PC-3 (cell line): Measurements from ENCODE around the gene TRPV5. TPM values are rescaled to one million over a fixed set of nuclear protein-coding genes. Genes with fewer than 3 reads are reported as not detected.

Source experiments
- ATAC-seq: fragments of 200-7000 bp; cut with Tn5 transposase; 2 replicates; pipeline ENCODE4 v1.9.1; 2020; ENCODE audit warnings: mild to moderate bottlenecking, moderate library complexity
- BruUV-seq: library from RNA; stranded (reverse); fragments of 400-500 nt; replicated peaks from 2 replicates; lab custom pipeline; 2021; lab: Mats Ljungman, UMichigan
- CTCF ChIA-PET: fragments of 300-600 bp; sonication (Branson Sonifier 250); formaldehyde crosslinking; loops from one replicate; lab custom pipeline; 2022; ENCODE audit warnings: antibody characterized with exemption; lab: Charles Lee
- POLR2A ChIA-PET: fragments of 300-600 bp; sonication (Branson Sonifier 250); formaldehyde crosslinking; loops from one replicate; lab custom pipeline; 2022; ENCODE audit warnings: antibody characterized with exemption; ENCODE audit not compliant: unreplicated experiment; lab: Charles Lee
- DNase-seq: peaks from one replicate; pipeline ENCODE4 v3.0.0-alpha.2; 2015
- H2AFZ ChIP-seq: fragments of 300-600 bp; sonication (generic); 2 replicates; pipeline ENCODE4 v1.6.0; 2016; ENCODE audit warnings: antibody characterized with exemption, low read length
- H3F3A ChIP-seq: fragments of 300-600 bp; sonication (generic); one replicate; pipeline ENCODE4 v1.6.0; 2017; ENCODE audit warnings: antibody characterized with exemption, low read length, control low read depth, mild to moderate bottlenecking; ENCODE audit not compliant: unreplicated experiment
- H3K27ac ChIP-seq: fragments of 300-600 bp; sonication (generic); 2 replicates; pipeline ENCODE4 v1.5.1; 2016; ENCODE audit warnings: mild to moderate bottlenecking, low read length
- H3K27me3 ChIP-seq: fragments of 300-600 bp; sonication (generic); 2 replicates; pipeline ENCODE4 v1.6.1; 2016; ENCODE audit warnings: low read length, mixed read lengths
- H3K36me3 ChIP-seq: fragments of 300-600 bp; sonication (generic); 2 replicates; pipeline ENCODE4 v1.6.1; 2016; ENCODE audit warnings: low read depth, mixed run types, low read length, mixed read lengths
- H3K4me1 ChIP-seq: fragments of 300-600 bp; sonication (generic); 2 replicates; pipeline ENCODE4 v1.5.1; 2016; ENCODE audit warnings: low read length; ENCODE audit not compliant: insufficient read depth
- H3K4me2 ChIP-seq: fragments of 300-600 bp; sonication (generic); 2 replicates; pipeline ENCODE4 v1.6.0; 2016; ENCODE audit warnings: low read length
- H3K4me3 ChIP-seq: fragments of 300-600 bp; sonication (generic); 2 replicates; pipeline ENCODE4 v1.5.1; 2016; ENCODE audit warnings: mild to moderate bottlenecking, low read length, mixed read lengths
- H3K79me2 ChIP-seq: fragments of 300-600 bp; sonication (generic); 2 replicates; pipeline ENCODE4 v1.6.1; 2017; ENCODE audit warnings: low read length, mixed read lengths
- H3K9ac ChIP-seq: fragments of 300-600 bp; sonication (generic); 2 replicates; pipeline ENCODE4 v1.6.0; 2016; ENCODE audit warnings: mild to moderate bottlenecking, low read length
- H3K9me2 ChIP-seq: fragments of 300-600 bp; sonication (generic); replicated peaks from 2 replicates; pipeline ENCODE4 v1.6.1; 2016; ENCODE audit warnings: mixed run types, low read length, mixed read lengths
- H3K9me3 ChIP-seq: fragments of 300-600 bp; sonication (generic); 2 replicates; pipeline ENCODE4 v1.6.1; 2016; ENCODE audit warnings: low read length, mixed read lengths
- H4K20me1 ChIP-seq: fragments of 300-600 bp; sonication (generic); 2 replicates; pipeline ENCODE4 v1.6.1; 2016; ENCODE audit warnings: low read length, mixed read lengths
- EZH2 ChIP-seq: fragments of 300-600 bp; sonication (generic); IDR thresholded peaks from one replicate; pipeline ENCODE4 v1.6.1; 2017; ENCODE audit warnings: antibody characterized with exemption, mild to moderate bottlenecking, low read length; ENCODE audit not compliant: unreplicated experiment
- EZH2phosphoT487 ChIP-seq: fragments of 300-600 bp; sonication (generic); IDR thresholded peaks from 2 replicates; pipeline ENCODE4 v1.6.1; 2018; ENCODE audit warnings: mild to moderate bottlenecking, antibody characterized with exemption, low read length, borderline replicate concordance
- intact Hi-C: fragments of 100-400 bp; cut with micrococcal nuclease; formaldehyde crosslinking; loops from 2 replicates; pipeline ENCODE4 v1.9.0; 2023
- total RNA-seq: library from RNA; depleted of rRNA; stranded (reverse); fragments of >200 nt; gene quantifications from 2 replicates; pipeline ENCODE4 v1.2.3, GENCODE V29; 2014
- TF ChIP-seq, protein P1 (sequence below): fragments of 300-600 bp; sonication (generic); conservative IDR thresholded peaks from 2 replicates; pipeline ENCODE4 v1.5.1; 2017; ENCODE audit warnings: antibody characterized with exemption, low read depth, mild to moderate bottlenecking, low read length

The TRPV5 gene
- total RNA-seq, 1 experiment from 2014 or later: not detected

DNA sequence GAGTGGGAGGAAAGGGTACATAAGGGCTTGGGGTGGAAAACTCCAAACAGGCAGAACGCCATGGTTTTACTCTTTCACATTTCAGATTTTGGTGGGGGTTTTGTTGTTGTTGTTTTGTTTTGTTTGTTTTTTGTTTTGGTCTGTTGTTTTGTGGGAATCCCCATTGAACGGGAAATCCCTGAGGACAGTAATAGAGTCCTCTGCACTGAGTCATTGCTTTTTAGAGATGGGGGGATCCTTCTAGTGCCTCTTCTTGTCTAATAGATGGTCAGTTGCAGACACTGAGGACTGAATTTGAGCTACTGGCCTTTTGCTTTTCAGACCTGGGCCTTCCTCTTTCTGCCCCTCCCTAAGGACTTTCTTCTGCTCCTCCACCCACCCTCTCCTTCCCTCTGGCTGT lies 20.0 kb downstream of the TRPV5 start:
- H3K27me3 ChIP-seq: peaks cover 63% of the 10 kb centered on the region
- no peaks in the 10 kb centered on the region for H3K79me2 ChIP-seq
- H3F3A ChIP-seq: no peaks in the 10 kb centered on the region
- H3K4me1 ChIP-seq: peaks cover 4% of the 10 kb centered on the region; the same call in 1 of the 2 replicates
- intact Hi-C loops: no loop called here
- no peaks in the 10 kb centered on the region for H3K36me3 ChIP-seq
- BruUV-seq: no TSS peak
- no peak for TF ChIP-seq EZH2phosphoT487
- no peak for TF ChIP-seq EZH2
- TF ChIP-seq, protein P1, sequence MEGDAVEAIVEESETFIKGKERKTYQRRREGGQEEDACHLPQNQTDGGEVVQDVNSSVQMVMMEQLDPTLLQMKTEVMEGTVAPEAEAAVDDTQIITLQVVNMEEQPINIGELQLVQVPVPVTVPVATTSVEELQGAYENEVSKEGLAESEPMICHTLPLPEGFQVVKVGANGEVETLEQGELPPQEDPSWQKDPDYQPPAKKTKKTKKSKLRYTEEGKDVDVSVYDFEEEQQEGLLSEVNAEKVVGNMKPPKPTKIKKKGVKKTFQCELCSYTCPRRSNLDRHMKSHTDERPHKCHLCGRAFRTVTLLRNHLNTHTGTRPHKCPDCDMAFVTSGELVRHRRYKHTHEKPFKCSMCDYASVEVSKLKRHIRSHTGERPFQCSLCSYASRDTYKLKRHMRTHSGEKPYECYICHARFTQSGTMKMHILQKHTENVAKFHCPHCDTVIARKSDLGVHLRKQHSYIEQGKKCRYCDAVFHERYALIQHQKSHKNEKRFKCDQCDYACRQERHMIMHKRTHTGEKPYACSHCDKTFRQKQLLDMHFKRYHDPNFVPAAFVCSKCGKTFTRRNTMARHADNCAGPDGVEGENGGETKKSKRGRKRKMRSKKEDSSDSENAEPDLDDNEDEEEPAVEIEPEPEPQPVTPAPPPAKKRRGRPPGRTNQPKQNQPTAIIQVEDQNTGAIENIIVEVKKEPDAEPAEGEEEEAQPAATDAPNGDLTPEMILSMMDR: no peak
- ATAC-seq: no peak
- no peaks in the 10 kb centered on the region for H3K9me2 ChIP-seq
- H3K27ac ChIP-seq: no peak overlapping the region
- no peak for DNase-seq
- no peak overlapping the region for H3K4me3 ChIP-seq
- no peaks in the 10 kb centered on the region for H3K9me3 ChIP-seq
- H3K9ac ChIP-seq: no peak overlapping the region
- ChIA-PET CTCF (no interaction called here), POLR2A (no interaction called here)
- no peak overlapping the region for H2AFZ ChIP-seq
- H3K4me2 ChIP-seq: no peak overlapping the region
- no peaks in the 10 kb centered on the region for H4K20me1 ChIP-seq

DNA sequence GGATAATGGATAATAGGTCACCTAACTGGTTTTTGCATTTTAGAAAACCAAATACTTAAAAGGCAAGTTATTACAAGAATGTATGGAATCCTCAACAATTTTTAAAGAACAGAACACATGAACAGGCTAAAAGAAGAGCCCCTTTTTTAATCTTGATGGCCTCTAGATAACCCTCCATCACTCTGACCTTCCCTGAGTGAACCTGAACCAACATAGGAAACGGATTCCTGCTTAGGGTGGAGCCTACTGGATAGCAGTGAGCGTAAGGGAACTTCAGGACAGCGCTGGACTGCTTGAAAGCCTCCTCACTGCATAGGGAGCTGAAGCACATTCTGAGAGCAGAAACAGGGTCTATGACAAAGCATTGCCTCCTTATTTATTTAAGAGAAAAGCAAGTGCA lies 20.5 kb downstream of the TRPV5 start:
- Histone ChIP-seq H3F3A (no peaks in the 10 kb centered on the region), H3K4me2 (no peak overlapping the region), H3K27ac (no peak overlapping the region), H3K9me2 (no peaks in the 10 kb centered on the region), H3K27me3 (peaks cover 58% of the 10 kb centered on the region), H3K79me2 (no peaks in the 10 kb centered on the region), H3K9me3 (no peaks in the 10 kb centered on the region), H3K36me3 (no peaks in the 10 kb centered on the region), H3K4me1 (peaks cover 4% of the 10 kb centered on the region; the same call in 1 of the 2 replicates), H4K20me1 (no peaks in the 10 kb centered on the region), H3K4me3 (no peak overlapping the region), H3K9ac (no peak overlapping the region), H2AFZ (no peak overlapping the region)
- DNase-seq (no peak), ATAC-seq (no peak)
- ChIA-PET POLR2A (no interaction called here), CTCF (no interaction called here)
- no TSS peak for BruUV-seq
- TF ChIP-seq EZH2 (no peak), EZH2phosphoT487 (no peak)
- TF ChIP-seq, protein P1: no peak
- intact Hi-C loops: no loop called here

DNA sequence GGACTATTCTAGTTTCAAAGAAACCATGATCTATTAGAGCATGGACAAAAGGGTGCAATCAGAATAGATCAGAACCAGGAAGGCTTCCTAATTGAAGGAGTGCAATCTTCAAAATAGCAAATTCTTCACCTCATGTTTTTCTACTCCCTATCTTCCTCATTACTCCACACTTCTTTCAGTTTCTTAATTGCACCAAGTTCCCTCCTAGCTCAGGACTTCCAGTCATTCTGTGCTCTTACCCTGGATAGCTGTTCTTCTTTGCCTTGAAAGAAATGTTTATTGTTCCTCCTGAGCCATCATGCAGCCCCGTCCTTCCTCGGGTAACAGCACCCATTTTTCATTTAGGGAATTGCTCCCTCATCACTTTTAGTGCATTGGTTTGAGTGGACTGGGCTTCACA lies 23.1 kb downstream of the TRPV5 start:
- peaks cover 14% of the 10 kb centered on the region; the same call in 1 of the 2 replicates for H3K9me3 ChIP-seq
- H4K20me1 ChIP-seq: no peaks in the 10 kb centered on the region
- DNase-seq (no peak), ATAC-seq (no peak)
- H3K36me3 ChIP-seq: no peaks in the 10 kb centered on the region
- no peaks in the 10 kb centered on the region for H3F3A ChIP-seq
- H3K4me3 ChIP-seq: no peak overlapping the region
- CTCF ChIA-PET: no interaction called here
- no peak overlapping the region for H3K27ac ChIP-seq
- peaks cover 4% of the 10 kb centered on the region; the same call in 1 of the 2 replicates for H3K4me1 ChIP-seq
- intact Hi-C loops: no loop called here
- no peaks in the 10 kb centered on the region for H3K9me2 ChIP-seq
- H3K9ac ChIP-seq: no peak overlapping the region
- H3K27me3 ChIP-seq: peaks cover 32% of the 10 kb centered on the region
- no peak overlapping the region for H3K4me2 ChIP-seq
- no peak for TF ChIP-seq EZH2phosphoT487
- no peak for TF ChIP-seq EZH2
- TF ChIP-seq, protein P1: no peak
- no TSS peak for BruUV-seq
- POLR2A ChIA-PET: interaction anchor here (0.5 kb wide), 1 partner anchor 10 kb away, joined by 4 read pairs; no protein-coding TSS in a partner anchor
- no peaks in the 10 kb centered on the region for H3K79me2 ChIP-seq
- H2AFZ ChIP-seq: no peak overlapping the region
